ENCODE results near the gene HES5. TPM values are rescaled to one million over a fixed set of nuclear protein-coding genes. Genes with fewer than 3 reads are reported as not detected.

The HES5 gene
- total and polyA plus RNA-seq, 10 of the 15 experiments (the other 5 are each of a cell fraction or from before 2014, with no cell fraction given), result 0.12 to 0.15 TPM; not detected in 8

DNA sequence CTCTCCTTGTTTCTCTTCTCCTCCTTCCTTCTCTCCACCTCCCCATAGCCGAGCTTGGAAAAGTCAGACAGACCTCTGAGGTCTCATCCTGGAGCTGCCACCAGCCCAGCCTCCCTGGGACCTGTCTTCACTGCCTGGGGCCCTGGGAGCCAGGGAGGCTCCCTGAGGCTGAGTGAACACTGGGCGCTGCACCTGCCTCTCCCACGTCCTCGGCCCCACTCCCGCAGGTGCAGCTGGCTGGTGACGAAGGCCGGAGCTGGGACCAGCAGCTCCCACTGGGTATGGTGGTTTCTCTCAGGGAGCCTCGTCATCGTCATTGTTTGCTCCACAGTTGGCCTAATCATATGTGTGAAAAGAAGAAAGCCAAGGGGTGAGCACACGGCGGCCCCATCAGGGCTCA lies 31.4 kb upstream of the HES5 start:
- peaks cover 0 to 2% of the 10 kb centered on the region in 2 experiments; a peak in 3 of 4 replicates for H3K36me3 ChIP-seq (ENCODE audit: control insufficient read depth in 2 of 2, insufficient read depth in 2 of 2, low read length in 1 of 2)
- in situ Hi-C loops (cut with MboI), result no loop called here
- TF ChIP-seq NBN (IDR thresholded peaks at IDR 0.05) (no peak), NFXL1 (IDR thresholded peaks at IDR 0.05; ENCODE audit: borderline replicate concordance) (no peak), MEF2B (IDR thresholded peaks at IDR 0.05; ENCODE audit: partially characterized antibody, poor library complexity, severe bottlenecking) (no peak), HDGF (IDR thresholded peaks at IDR 0.05) (no peak), SRF (IDR thresholded peaks at IDR 0.05; ENCODE audit: low read depth in 2 of 2, low read length in 2 of 2) (no peak), ASH2L (IDR thresholded peaks at IDR 0.05; ENCODE audit: borderline replicate concordance, low read depth) (no peak), GATAD2B (conservative IDR thresholded peaks at IDR 0.05; ENCODE audit: low read depth) (no peak), MTA3 (IDR thresholded peaks at IDR 0.05; ENCODE audit: borderline replicate concordance, low read length) (no peak)
- TF ChIP-seq, protein P1, sequence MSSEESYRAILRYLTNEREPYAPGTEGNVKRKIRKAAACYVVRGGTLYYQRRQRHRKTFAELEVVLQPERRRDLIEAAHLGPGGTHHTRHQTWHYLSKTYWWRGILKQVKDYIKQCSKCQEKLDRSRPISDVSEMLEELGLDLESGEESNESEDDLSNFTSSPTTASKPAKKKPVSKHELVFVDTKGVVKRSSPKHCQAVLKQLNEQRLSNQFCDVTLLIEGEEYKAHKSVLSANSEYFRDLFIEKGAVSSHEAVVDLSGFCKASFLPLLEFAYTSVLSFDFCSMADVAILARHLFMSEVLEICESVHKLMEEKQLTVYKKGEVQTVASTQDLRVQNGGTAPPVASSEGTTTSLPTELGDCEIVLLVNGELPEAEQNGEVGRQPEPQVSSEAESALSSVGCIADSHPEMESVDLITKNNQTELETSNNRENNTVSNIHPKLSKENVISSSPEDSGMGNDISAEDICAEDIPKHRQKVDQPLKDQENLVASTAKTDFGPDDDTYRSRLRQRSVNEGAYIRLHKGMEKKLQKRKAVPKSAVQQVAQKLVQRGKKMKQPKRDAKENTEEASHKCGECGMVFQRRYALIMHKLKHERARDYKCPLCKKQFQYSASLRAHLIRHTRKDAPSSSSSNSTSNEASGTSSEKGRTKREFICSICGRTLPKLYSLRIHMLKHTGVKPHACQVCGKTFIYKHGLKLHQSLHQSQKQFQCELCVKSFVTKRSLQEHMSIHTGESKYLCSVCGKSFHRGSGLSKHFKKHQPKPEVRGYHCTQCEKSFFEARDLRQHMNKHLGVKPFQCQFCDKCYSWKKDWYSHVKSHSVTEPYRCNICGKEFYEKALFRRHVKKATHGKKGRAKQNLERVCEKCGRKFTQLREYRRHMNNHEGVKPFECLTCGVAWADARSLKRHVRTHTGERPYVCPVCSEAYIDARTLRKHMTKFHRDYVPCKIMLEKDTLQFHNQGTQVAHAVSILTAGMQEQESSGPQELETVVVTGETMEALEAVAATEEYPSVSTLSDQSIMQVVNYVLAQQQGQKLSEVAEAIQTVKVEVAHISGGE (CRISPR knock-in tag; IDR thresholded peaks at IDR 0.05), result no peak
- TF ChIP-seq, protein P2, sequence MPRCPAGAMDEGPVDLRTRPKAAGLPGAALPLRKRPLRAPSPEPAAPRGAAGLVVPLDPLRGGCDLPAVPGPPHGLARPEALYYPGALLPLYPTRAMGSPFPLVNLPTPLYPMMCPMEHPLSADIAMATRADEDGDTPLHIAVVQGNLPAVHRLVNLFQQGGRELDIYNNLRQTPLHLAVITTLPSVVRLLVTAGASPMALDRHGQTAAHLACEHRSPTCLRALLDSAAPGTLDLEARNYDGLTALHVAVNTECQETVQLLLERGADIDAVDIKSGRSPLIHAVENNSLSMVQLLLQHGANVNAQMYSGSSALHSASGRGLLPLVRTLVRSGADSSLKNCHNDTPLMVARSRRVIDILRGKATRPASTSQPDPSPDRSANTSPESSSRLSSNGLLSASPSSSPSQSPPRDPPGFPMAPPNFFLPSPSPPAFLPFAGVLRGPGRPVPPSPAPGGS (IDR thresholded peaks at IDR 0.05; ENCODE audit: borderline replicate concordance, insufficient read depth, low read depth, low read length, poor library complexity, severe bottlenecking), result no peak
- TF ChIP-seq, protein P3, sequence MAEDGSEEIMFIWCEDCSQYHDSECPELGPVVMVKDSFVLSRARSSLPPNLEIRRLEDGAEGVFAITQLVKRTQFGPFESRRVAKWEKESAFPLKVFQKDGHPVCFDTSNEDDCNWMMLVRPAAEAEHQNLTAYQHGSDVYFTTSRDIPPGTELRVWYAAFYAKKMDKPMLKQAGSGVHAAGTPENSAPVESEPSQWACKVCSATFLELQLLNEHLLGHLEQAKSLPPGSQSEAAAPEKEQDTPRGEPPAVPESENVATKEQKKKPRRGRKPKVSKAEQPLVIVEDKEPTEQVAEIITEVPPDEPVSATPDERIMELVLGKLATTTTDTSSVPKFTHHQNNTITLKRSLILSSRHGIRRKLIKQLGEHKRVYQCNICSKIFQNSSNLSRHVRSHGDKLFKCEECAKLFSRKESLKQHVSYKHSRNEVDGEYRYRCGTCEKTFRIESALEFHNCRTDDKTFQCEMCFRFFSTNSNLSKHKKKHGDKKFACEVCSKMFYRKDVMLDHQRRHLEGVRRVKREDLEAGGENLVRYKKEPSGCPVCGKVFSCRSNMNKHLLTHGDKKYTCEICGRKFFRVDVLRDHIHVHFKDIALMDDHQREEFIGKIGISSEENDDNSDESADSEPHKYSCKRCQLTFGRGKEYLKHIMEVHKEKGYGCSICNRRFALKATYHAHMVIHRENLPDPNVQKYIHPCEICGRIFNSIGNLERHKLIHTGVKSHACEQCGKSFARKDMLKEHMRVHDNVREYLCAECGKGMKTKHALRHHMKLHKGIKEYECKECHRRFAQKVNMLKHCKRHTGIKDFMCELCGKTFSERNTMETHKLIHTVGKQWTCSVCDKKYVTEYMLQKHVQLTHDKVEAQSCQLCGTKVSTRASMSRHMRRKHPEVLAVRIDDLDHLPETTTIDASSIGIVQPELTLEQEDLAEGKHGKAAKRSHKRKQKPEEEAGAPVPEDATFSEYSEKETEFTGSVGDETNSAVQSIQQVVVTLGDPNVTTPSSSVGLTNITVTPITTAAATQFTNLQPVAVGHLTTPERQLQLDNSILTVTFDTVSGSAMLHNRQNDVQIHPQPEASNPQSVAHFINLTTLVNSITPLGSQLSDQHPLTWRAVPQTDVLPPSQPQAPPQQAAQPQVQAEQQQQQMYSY (CRISPR knock-in tag; IDR thresholded peaks at IDR 0.05), result no peak
- TF ChIP-seq, protein P4, sequence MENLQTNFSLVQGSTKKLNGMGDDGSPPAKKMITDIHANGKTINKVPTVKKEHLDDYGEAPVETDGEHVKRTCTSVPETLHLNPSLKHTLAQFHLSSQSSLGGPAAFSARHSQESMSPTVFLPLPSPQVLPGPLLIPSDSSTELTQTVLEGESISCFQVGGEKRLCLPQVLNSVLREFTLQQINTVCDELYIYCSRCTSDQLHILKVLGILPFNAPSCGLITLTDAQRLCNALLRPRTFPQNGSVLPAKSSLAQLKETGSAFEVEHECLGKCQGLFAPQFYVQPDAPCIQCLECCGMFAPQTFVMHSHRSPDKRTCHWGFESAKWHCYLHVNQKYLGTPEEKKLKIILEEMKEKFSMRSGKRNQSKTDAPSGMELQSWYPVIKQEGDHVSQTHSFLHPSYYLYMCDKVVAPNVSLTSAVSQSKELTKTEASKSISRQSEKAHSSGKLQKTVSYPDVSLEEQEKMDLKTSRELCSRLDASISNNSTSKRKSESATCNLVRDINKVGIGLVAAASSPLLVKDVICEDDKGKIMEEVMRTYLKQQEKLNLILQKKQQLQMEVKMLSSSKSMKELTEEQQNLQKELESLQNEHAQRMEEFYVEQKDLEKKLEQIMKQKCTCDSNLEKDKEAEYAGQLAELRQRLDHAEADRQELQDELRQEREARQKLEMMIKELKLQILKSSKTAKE (IDR thresholded peaks at IDR 0.05; ENCODE audit: low read depth, poor library complexity, severe bottlenecking), result no peak

More for the DNA sequence above, 31.4 kb upstream of the HES5 start:
- no peak overlapping the region for H3K27ac ChIP-seq (ENCODE audit: control insufficient read depth, insufficient read depth)
- POLR2A ChIA-PET, result interaction anchor here (0.8 to 1.4 kb wide), 4 partner anchors 16 to 23 kb away, joined by 3 to 5 read pairs (median 4); no protein-coding TSS in a partner anchor
- 98% methylated on average over 11 of the region's 11 CpGs for WGBS (ENCODE audit: insufficient coverage, insufficient replicate concordance, low lambda C conversion rate, missing lambda C conversion rate)
- intact Hi-C loops (cut with micrococcal nuclease; ENCODE audit: unreplicated experiment), result no loop called here
- H4K20me1 ChIP-seq (ENCODE audit: control insufficient read depth, insufficient read depth), result no peaks in the 10 kb centered on the region
- no TSS peak for BruUV-seq (replicated peaks)
- DNase-seq (ENCODE audit: low read depth, low spot score) (no peak), FAIRE-seq (no peak), ATAC-seq (no peak)
- H3K27me3 ChIP-seq (replicated peaks in 1 of 2; ENCODE audit: control insufficient read depth in 2 of 2, insufficient read depth in 2 of 2, low read length in 1 of 2), result no peaks in the 10 kb centered on the region
- peaks cover 4% of the 10 kb centered on the region; the same call in 1 of the 2 replicates for H3K4me1 ChIP-seq (ENCODE audit: control insufficient read depth, insufficient read depth, low read length)
- SMC1A ChIA-PET (ENCODE audit: uncharacterized antibody, unreplicated experiment), result interaction anchor here (3.4 kb wide), 1 partner anchor 24 kb away, joined by 15 read pairs; no protein-coding TSS in a partner anchor
- no peak overlapping the region for H3K9ac ChIP-seq (ENCODE audit: control insufficient read depth, insufficient read depth, low read length)
- RAD21 ChIA-PET (ENCODE audit: unreplicated experiment), result interaction anchor here (0.8 to 1.7 kb wide), 2 partner anchors 15 to 16 kb away, joined by 4 to 5 read pairs; no protein-coding TSS in a partner anchor
- H3K4me3 ChIP-seq, result no peak overlapping the region
- peaks cover 21% of the 10 kb centered on the region for H3K79me2 ChIP-seq (ENCODE audit: control insufficient read depth, insufficient read depth, low read length)
- H2AFZ ChIP-seq (ENCODE audit: control insufficient read depth, low read depth, low read length), result no peak overlapping the region
- CTCF ChIA-PET, result interaction anchor here (1.2 to 2.3 kb wide), 6 partner anchors 10 to 24 kb away, joined by 3 to 14 read pairs (median 4); no protein-coding TSS in a partner anchor
- no peak overlapping the region for H3K4me2 ChIP-seq (ENCODE audit: control insufficient read depth, insufficient read depth)
- no peaks in the 10 kb centered on the region for H3K9me3 ChIP-seq (replicated peaks; ENCODE audit: control insufficient read depth, insufficient read depth, low read length)
